HepG2 (cell line): Measurements from ENCODE around the gene OTOGL. TPM values are rescaled to one million over a fixed set of nuclear protein-coding genes. Genes with fewer than 3 reads are reported as not detected.

Experiments used
- ATAC-seq: fragments of 200-7000 bp; cut with Tn5 transposase; 3 replicates; pipeline ENCODE4 v1.9.1; 2020; ENCODE audit warnings: mild to moderate bottlenecking, moderate library complexity
- BruUV-seq: library from RNA; stranded (reverse); fragments of 400-500 nt; replicated peaks from 2 replicates; lab custom pipeline; 2021; lab: Mats Ljungman, UMichigan
- CTCF ChIA-PET: fragments of 300-600 bp; formaldehyde crosslinking; extraction: SDS; loops from one replicate; lab custom pipeline; 2021; ENCODE audit warnings: low total read pairs, inconsistent platforms, low intra/inter-chr PET ratio; lab: Yijun Ruan, JAX
- POLR2A ChIA-PET: fragments of 350-600 bp; sonication (Branson Sonifier 250); formaldehyde crosslinking; loops from one replicate; lab custom pipeline; 2020; ENCODE audit warnings: antibody characterized with exemption, inconsistent platforms; lab: Yijun Ruan, JAX
- DNase-seq: peaks from one replicate; pipeline ENCODE4 v3.0.0-alpha.2; 2015; ENCODE audit warnings: low spot score
- FAIRE-seq: peaks from 3 replicates; lab custom pipeline; 2011; peaks lifted over from hg19 to GRCh38; lab: Jason Lieb, UNC
- H2AFZ ChIP-seq: one replicate; pipeline ENCODE4 v1.6.1; 2011; ENCODE audit warnings: low read length, inconsistent platforms
- H3K27ac ChIP-seq: fragments of 300-600 bp; 3 replicates; pipeline ENCODE4 v1.8.0; 2011; ENCODE audit warnings: mixed run types, mild to moderate bottlenecking, mixed read lengths, low read length, inconsistent platforms; ENCODE audit not compliant: insufficient read depth; ENCODE audit errors: extremely low read length
- H3K27me3 ChIP-seq, 2 experiments: fragments of 200-600 bp in 1 of 2; 2 replicates in 1 of 2; 3 replicates in 1 of 2; pipeline versions ENCODE4 v1.6.0 to v1.8.0; 2011; ENCODE audit warnings: low read length in 2 of 2, mild to moderate bottlenecking in 2 of 2, moderate library complexity in 2 of 2, inconsistent platforms in 1 of 2; ENCODE audit not compliant: insufficient read depth in 2 of 2, control insufficient read depth in 1 of 2
- H3K36me3 ChIP-seq, 2 experiments: fragments of 200-600 bp in 1 of 2; replicated peaks in 1 of 2; 2 replicates in 1 of 2; 3 replicates in 1 of 2; pipeline versions ENCODE4 v1.5.1 to v1.8.0; 2011; ENCODE audit warnings: low read length in 2 of 2, inconsistent platforms in 1 of 2; ENCODE audit not compliant: insufficient read depth in 2 of 2, control insufficient read depth in 1 of 2
- H3K4me1 ChIP-seq: 2 replicates; pipeline ENCODE4 v1.5.1; 2012; ENCODE audit warnings: low read length, inconsistent platforms; ENCODE audit not compliant: insufficient read depth
- H3K4me2 ChIP-seq: 2 replicates; pipeline ENCODE4 v1.6.0; 2011; ENCODE audit warnings: low read depth, low read length, inconsistent platforms
- H3K4me3 ChIP-seq, 3 experiments: fragments of 200-600 bp in 1 of 3; sonication (generic), shearing (Covaris generic) in 1 of 3; replicated peaks in 1 of 3; 2 replicates each; pipeline ENCODE4 v1.5.1; 2011 to 2016; ENCODE audit warnings: low read length in 3 of 3, inconsistent platforms in 2 of 3, low read depth in 2 of 3, mild to moderate bottlenecking in 2 of 3, control low read depth in 1 of 3, mixed read lengths in 1 of 3; ENCODE audit not compliant: insufficient read depth in 1 of 3
- H3K79me2 ChIP-seq: one replicate; pipeline ENCODE4 v1.6.1; 2011; ENCODE audit warnings: low read length, inconsistent platforms; ENCODE audit not compliant: insufficient read depth
- H3K9ac ChIP-seq: 2 replicates; pipeline ENCODE4 v1.6.0; 2011; ENCODE audit warnings: mild to moderate bottlenecking, low read depth, low read length, inconsistent platforms; ENCODE audit not compliant: insufficient read depth
- H3K9me3 ChIP-seq: 2 replicates; pipeline ENCODE4 v1.5.1; 2012; ENCODE audit warnings: mild to moderate bottlenecking, low read length
- H4K20me1 ChIP-seq: 2 replicates; pipeline ENCODE4 v1.6.0; 2011; ENCODE audit warnings: inconsistent platforms, mild to moderate bottlenecking, low read length, moderate library complexity; ENCODE audit not compliant: insufficient read depth
- FOSL2 ChIP-seq: sonication (generic); formaldehyde crosslinking; IDR thresholded peaks from 2 replicates; pipeline ENCODE4 v1.4.0; 2020; ENCODE audit warnings: missing genetic modification reagents
- GZF1 ChIP-seq: sonication (generic); formaldehyde crosslinking; IDR thresholded peaks from 2 replicates; pipeline ENCODE4 v1.5.1; 2020; ENCODE audit warnings: mild to moderate bottlenecking, missing genetic modification reagents
- MAFG ChIP-seq: sonication (generic); formaldehyde crosslinking; IDR thresholded peaks from 2 replicates; pipeline ENCODE4 v1.5.1; 2020; ENCODE audit warnings: mild to moderate bottlenecking, missing genetic modification reagents
- NFYB ChIP-seq: sonication (generic); formaldehyde crosslinking; IDR thresholded peaks from 2 replicates; pipeline ENCODE4 v1.4.0; 2020; ENCODE audit warnings: missing genetic modification reagents
- NR3C1 ChIP-seq: sonication (generic); formaldehyde crosslinking; IDR thresholded peaks from 2 replicates; pipeline ENCODE4 v1.4.0; 2020; ENCODE audit warnings: missing genetic modification reagents
- SNAPC2 ChIP-seq: sonication (generic); formaldehyde crosslinking; IDR thresholded peaks from 2 replicates; pipeline ENCODE4 v1.8.1; 2022; ENCODE audit warnings: mild to moderate bottlenecking, missing genetic modification reagents
- SRSF9 ChIP-seq: fragments of 200-400 bp; formaldehyde crosslinking; IDR thresholded peaks from 2 replicates; pipeline ENCODE4 v1.6.1; 2018; ENCODE audit warnings: borderline replicate concordance, mild to moderate bottlenecking, low read depth, low read length; ENCODE audit not compliant: insufficient read depth, poor library complexity, severe bottlenecking
- TCF7 ChIP-seq: sonication (generic); IDR thresholded peaks from 2 replicates; pipeline ENCODE4 v1.6.1; 2016; ENCODE audit warnings: antibody characterized with exemption, low read depth
- ZNF136 ChIP-seq: sonication (generic); formaldehyde crosslinking; IDR thresholded peaks from 2 replicates; pipeline ENCODE4 v1.8.1; 2022; ENCODE audit warnings: low read depth, mild to moderate bottlenecking, moderate library complexity, missing genetic modification reagents
- ZNF264 ChIP-seq: sonication (generic); formaldehyde crosslinking; IDR thresholded peaks from 2 replicates; pipeline ENCODE4 v1.4.0; 2020; ENCODE audit warnings: missing genetic modification reagents
- ZNF292 ChIP-seq: sonication (generic); formaldehyde crosslinking; IDR thresholded peaks from 2 replicates; pipeline ENCODE4 v1.8.1; 2022; ENCODE audit warnings: mild to moderate bottlenecking, low read depth, missing genetic modification reagents, borderline replicate concordance
- ZNF430 ChIP-seq: sonication (generic); formaldehyde crosslinking; IDR thresholded peaks from 2 replicates; pipeline ENCODE4 v1.9.0; 2021; ENCODE audit warnings: mild to moderate bottlenecking, missing genetic modification reagents
- ZNF772 ChIP-seq: sonication (generic); formaldehyde crosslinking; IDR thresholded peaks from 2 replicates; pipeline ENCODE4 v1.5.0; 2020; ENCODE audit warnings: mild to moderate bottlenecking, missing genetic modification reagents
- WGBS: methylation state at CpG from one replicate; pipeline ENCODE4 v1.1.6; 2017; ENCODE audit warnings: low lambda C conversion rate; 5-methylcytosine and 5-hydroxymethylcytosine counted together
- in situ Hi-C: cut with HindIII; loops from 2 replicates; pipeline ENCODE4 v1.10.0; 2017; ENCODE audit warnings: low pct_unique_long_range_greater_than_20kb; ENCODE audit not compliant: extremely low pct_ligation_motif_present
- intact Hi-C: fragments of 100-400 bp; cut with micrococcal nuclease; formaldehyde crosslinking; loops from one replicate; pipeline ENCODE4 v1.10.0; 2022; ENCODE audit not compliant: unreplicated experiment
- polyA plus RNA-seq, 8 experiments: library from polyadenylated mRNA; depleted of rRNA in 3 of 8; stranded (reverse) in 7 of 8; unstranded in 1 of 8; fragments of >200 nt; fragmentation: Illumina TruSeq in 4 of 8; extraction: Trizol in 4 of 8; gene quantifications; 2 replicates each; pipeline versions ENCODE4 v1.2.1 to v1.2.3, GENCODE V29; 2011 to 2016; ENCODE audit warnings: low read depth in 4 of 8, missing spikeins in 1 of 8, mixed read lengths in 1 of 8; ENCODE audit not compliant: insufficient read depth in 1 of 8
- total RNA-seq, 5 experiments: library from RNA; depleted of rRNA; stranded (reverse); fragments of >200 nt; fragmentation: Illumina TruSeq; extraction: Trizol; gene quantifications; 2 replicates each; pipeline ENCODE4 v1.2.3, GENCODE V29; 2016; ENCODE audit warnings: low read depth in 1 of 5
- TF ChIP-seq, protein P1 (sequence below): sonication (generic); formaldehyde crosslinking; IDR thresholded peaks from 2 replicates; pipeline ENCODE4 v1.4.0; 2020; ENCODE audit warnings: low read depth, mild to moderate bottlenecking, missing genetic modification reagents
- TF ChIP-seq, protein P2 (sequence below): sonication (generic); formaldehyde crosslinking; IDR thresholded peaks from 2 replicates; pipeline ENCODE4 v1.9.0; 2022; ENCODE audit warnings: missing genetic modification reagents, mild to moderate bottlenecking, borderline replicate concordance
- TF ChIP-seq, protein P3 (sequence below): sonication (generic); formaldehyde crosslinking; IDR thresholded peaks from 2 replicates; pipeline ENCODE4 v1.8.0; 2022; ENCODE audit warnings: mild to moderate bottlenecking, missing genetic modification reagents, moderate library complexity
- TF ChIP-seq, protein P4 (sequence below): sonication (generic); formaldehyde crosslinking; IDR thresholded peaks from 2 replicates; pipeline ENCODE4 v1.4.0; 2020; ENCODE audit warnings: missing genetic modification reagents

Gene OTOGL
- total and polyA plus RNA-seq, 2 of the 13 experiments (the other 11 are each of a cell fraction or from before 2014, with no cell fraction given): not detected

DNA sequence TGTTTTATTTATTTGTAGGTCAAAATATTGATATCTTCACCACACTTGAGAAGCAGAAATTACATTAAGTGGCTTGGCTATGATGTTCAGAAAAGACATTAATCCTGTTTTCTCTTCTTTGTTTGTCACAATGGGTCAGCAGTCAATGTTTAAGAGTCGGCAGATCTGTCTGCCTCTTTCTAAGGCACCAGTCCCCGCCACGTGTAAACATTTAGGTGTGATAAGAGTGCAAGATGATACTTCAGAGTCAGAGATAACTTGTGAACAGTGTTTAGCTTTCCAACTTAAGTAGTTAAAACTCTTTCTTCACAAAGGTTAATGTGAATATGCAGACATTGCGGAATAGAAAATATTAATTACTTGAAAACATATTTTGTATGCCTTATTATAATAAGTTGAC is 160.9 kb downstream of the OTOGL start (continued):
- no peak for TF ChIP-seq ZNF292
- TF ChIP-seq, protein P1, sequence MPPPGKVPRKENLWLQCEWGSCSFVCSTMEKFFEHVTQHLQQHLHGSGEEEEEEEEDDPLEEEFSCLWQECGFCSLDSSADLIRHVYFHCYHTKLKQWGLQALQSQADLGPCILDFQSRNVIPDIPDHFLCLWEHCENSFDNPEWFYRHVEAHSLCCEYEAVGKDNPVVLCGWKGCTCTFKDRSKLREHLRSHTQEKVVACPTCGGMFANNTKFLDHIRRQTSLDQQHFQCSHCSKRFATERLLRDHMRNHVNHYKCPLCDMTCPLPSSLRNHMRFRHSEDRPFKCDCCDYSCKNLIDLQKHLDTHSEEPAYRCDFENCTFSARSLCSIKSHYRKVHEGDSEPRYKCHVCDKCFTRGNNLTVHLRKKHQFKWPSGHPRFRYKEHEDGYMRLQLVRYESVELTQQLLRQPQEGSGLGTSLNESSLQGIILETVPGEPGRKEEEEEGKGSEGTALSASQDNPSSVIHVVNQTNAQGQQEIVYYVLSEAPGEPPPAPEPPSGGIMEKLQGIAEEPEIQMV (CRISPR knock-in tag): no peak
- TF ChIP-seq ZNF430 (CRISPR knock-in tag): no peak
- no peak for TF ChIP-seq NR3C1
- TF ChIP-seq, protein P2, sequence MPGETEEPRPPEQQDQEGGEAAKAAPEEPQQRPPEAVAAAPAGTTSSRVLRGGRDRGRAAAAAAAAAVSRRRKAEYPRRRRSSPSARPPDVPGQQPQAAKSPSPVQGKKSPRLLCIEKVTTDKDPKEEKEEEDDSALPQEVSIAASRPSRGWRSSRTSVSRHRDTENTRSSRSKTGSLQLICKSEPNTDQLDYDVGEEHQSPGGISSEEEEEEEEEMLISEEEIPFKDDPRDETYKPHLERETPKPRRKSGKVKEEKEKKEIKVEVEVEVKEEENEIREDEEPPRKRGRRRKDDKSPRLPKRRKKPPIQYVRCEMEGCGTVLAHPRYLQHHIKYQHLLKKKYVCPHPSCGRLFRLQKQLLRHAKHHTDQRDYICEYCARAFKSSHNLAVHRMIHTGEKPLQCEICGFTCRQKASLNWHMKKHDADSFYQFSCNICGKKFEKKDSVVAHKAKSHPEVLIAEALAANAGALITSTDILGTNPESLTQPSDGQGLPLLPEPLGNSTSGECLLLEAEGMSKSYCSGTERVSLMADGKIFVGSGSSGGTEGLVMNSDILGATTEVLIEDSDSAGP (CRISPR knock-in tag): no peak
- TF ChIP-seq FOSL2: no peak
- no peak for TF ChIP-seq MAFG (CRISPR knock-in tag)
- TF ChIP-seq TCF7: no peak

DNA sequence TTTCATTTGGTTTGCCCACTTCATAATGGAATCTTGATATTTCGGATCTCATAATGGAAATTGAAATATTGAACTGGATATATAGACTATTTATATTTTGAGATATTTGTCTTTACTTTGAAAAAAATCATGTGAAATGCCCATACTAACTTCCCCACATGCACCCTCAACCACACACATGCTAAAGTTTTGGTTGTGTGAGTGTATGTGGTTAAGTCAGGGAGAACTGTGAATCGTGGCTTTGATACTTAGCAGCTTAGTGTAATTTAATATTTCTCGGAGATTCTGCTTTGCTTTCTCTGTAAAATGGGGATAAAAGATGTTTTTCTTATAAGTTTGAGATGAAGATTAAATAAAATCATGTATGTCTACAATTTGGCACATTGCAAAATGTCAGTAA is 162.1 kb downstream of the OTOGL start:
- Histone ChIP-seq H3K79me2 (no peaks in the 10 kb centered on the region), H3K27me3 (no peaks in the 10 kb centered on the region), H3K36me3 (no peaks in the 10 kb centered on the region), H2AFZ (no peak overlapping the region), H4K20me1 (no peaks in the 10 kb centered on the region), H3K4me2 (no peak overlapping the region), H3K4me3 (no peak overlapping the region), H3K4me1 (no peaks in the 10 kb centered on the region), H3K9me3 (no peaks in the 10 kb centered on the region), H3K9ac (no peak overlapping the region), H3K27ac (no peak overlapping the region)
- intact Hi-C loops: no loop called here
- ChIA-PET POLR2A (no interaction called here), CTCF (no interaction called here)
- FAIRE-seq (no peak), ATAC-seq (no peak), DNase-seq (no peak)
- 31% methylated on average over 3 of the region's 3 CpGs for WGBS
- in situ Hi-C loops: no loop called here
- no TSS peak for BruUV-seq
- TF ChIP-seq GZF1 (CRISPR knock-in tag) (no peak), SNAPC2 (no peak), ZNF136 (CRISPR knock-in tag) (no peak), NFYB (no peak), ZNF264 (no peak), ZNF772 (CRISPR knock-in tag) (no peak), SRSF9 (no peak)
- TF ChIP-seq, protein P3, sequence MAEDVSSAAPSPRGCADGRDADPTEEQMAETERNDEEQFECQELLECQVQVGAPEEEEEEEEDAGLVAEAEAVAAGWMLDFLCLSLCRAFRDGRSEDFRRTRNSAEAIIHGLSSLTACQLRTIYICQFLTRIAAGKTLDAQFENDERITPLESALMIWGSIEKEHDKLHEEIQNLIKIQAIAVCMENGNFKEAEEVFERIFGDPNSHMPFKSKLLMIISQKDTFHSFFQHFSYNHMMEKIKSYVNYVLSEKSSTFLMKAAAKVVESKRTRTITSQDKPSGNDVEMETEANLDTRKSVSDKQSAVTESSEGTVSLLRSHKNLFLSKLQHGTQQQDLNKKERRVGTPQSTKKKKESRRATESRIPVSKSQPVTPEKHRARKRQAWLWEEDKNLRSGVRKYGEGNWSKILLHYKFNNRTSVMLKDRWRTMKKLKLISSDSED (CRISPR knock-in tag): no peak
- TF ChIP-seq, protein P4, sequence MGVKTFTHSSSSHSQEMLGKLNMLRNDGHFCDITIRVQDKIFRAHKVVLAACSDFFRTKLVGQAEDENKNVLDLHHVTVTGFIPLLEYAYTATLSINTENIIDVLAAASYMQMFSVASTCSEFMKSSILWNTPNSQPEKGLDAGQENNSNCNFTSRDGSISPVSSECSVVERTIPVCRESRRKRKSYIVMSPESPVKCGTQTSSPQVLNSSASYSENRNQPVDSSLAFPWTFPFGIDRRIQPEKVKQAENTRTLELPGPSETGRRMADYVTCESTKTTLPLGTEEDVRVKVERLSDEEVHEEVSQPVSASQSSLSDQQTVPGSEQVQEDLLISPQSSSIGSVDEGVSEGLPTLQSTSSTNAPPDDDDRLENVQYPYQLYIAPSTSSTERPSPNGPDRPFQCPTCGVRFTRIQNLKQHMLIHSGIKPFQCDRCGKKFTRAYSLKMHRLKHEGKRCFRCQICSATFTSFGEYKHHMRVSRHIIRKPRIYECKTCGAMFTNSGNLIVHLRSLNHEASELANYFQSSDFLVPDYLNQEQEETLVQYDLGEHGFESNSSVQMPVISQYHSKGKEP (CRISPR knock-in tag): no peak
- TF ChIP-seq, protein P1 (CRISPR knock-in tag): no peak
